Ramos (cell line): Measurements from ENCODE around the gene IQCH.

Source experiments
- in situ Hi-C: fragments of 300-500 bp; cut with MboI; formaldehyde crosslinking; loops from one replicate; pipeline ENCODE4 v1.14.3; 2022; ENCODE audit warnings: low sequenced_read_pairs; ENCODE audit not compliant: unreplicated experiment

IQCH gene

DNA sequence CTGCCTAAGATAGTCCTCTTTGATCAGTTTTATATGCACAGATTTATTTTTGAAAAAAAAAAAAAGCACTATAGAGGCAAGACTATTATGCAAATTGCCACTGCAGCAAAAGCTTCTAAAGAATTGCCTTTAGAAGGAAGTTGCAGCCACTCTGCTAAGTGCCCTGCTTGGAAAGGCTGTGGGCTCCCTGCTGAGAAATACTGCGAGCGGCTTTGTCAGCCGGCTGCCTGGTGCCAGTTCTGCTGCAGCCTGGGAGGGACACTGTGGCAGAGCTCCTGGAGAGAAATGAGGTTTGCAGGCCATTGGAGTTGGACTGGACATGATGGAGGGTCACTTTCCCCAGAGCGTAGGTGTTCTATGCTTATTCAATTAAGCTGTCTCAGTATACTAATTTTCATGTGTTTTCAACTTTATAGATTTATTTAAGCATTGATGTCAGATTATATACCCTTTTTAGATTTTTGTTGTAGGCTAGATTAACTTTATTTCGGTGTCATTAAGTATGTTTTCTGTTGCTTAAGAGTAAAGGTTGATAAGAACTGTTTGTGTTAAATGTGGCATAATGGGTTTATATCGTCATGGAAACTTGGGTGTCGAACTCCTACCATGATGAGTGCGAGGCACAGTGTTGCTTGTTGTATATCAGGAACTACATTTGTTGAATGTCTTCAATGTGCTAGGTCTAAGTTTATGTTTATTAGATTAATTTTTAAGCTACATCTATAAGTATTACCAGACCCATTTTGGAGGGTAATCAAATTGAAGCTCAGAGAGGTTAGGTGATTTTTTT lies 294.5 kb downstream of the IQCH start:
- in situ Hi-C loops: no loop called here

DNA sequence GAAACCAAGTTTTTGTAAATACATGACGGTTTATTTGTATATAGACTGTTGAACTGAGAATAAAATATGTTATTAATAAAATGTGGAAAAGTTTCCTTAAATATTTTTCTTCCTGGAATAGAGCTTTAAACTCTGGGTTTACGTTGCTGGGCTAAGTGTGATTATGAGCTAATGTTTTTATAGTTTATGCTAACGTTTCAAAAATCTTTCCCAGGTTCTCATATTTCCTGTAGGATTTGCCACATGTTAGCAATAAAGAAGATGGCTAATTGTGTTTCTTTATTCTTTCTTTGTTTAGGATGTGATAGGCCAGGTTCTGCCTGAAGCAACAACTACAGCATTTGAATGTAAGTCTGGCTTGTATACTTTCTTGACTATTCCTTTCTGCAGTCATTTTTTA lies 295.1 kb downstream of the IQCH start:
- in situ Hi-C loops: no loop called here

DNA sequence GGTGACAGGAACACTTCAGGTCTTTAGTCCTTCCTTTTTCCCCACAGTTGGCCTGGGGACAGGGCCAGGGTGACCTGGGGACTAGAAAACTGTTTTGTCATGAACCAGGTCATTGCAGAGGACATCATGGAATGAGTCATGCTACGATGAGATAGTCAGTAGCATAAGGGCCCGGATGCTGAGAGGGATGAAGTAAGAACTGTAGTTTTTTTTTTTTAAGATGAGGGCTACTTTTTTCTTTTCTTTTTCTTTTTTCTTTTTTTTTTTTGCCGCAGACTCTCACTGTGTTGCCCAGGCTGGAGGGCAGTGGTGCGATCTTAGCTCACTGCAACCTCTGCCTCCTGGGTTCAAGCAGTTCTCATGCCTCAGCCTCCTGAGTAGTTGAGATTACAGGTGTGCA lies 295.9 kb downstream of the IQCH start:
- in situ Hi-C loops: no loop called here

DNA sequence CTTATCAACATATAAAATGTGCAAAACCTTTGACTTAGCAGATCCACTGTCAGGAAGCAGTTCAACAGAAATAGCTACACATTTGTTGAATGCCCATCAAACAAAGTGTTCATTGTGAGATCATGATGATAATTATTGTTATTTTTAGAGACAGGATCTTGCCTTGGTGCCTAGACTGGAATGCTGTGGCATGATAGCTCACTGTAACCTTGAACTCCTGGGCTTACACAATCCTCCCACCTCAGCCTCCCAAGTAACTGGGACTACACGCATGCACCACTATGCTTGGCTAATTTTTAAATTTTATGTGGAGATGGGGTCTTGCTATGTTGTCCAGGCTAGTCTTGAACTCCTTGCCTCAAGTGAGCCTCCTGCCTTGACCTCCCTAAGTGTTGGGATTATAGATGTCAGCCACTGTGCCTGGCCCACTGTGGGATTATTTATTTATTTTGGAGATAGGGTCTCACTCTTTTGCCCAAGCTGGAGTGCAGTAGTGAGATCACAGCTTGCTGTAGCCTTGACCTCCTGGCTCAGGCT lies 296.7 kb downstream of the IQCH start:
- in situ Hi-C loops: no loop called here
